ENCODE results near the gene CRTC1. TPM values are rescaled to one million over a fixed set of nuclear protein-coding genes. Genes with fewer than 3 reads are reported as not detected.
A peak's percentile ranks its signal among the peaks of the same experiment; 100 is the strongest.

Gene CRTC1
- total and polyA plus RNA-seq, 9 of the 15 experiments (the other 6 are each of a cell fraction or from before 2014, with no cell fraction given), result 0.25 to 3.8 (median 1.2) TPM; not detected in 2

DNA sequence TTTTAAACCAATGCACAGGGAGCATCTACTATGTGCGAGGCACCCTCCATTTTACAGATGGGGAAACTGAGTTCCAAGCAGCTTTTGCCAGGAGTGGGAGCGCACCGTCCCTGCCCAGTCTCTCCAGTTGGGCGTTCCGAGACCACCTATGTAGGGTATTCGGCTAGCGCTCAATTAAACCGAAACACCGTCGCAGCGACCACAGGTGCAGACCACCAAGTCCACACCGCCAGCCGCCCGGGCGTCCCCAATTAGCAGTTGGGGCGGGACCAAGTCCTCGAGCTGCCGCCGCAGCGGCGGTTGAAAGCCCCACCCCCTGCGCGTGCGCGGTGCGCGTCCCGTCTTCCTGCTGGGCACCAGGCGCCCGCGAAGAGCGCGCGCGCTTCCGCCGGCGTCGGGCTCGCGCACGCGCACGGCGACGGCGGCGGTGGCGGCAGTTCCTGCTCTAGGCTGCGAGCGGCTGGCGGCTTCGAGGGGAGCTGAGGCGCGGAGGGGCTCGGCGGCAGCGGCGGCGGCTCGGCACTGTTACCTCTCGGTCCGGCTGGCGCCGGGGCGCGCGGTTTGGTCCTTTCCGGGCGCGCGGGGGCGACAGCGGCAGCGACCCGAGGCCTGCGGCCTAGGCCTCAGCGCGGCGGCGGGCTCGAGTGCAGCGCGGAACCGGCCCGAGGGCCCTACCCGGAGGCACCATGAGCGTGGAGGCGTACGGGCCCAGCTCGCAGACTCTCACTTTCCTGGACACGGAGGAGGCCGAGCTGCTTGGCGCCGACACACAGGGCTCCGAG lies 148.2 kb downstream of the CRTC1 start, which contains the start of gene UPF1 (continued):
- TF ChIP-seq SIN3A (IDR thresholded peaks at IDR 0.05; ENCODE audit: borderline replicate concordance in 2 of 2, control insufficient read depth in 1 of 2, low read depth in 2 of 2, low read length in 2 of 2), result peak in 1 of 2 experiments; percentile 62; a peak in 1 of 4 replicates
- TF ChIP-seq MECOM (CRISPR knock-in tag; IDR thresholded peaks at IDR 0.05), result no peak
- 0 out of 2 replicates have a peak, but pooled peaks have one; percentile 22 for TF ChIP-seq CLOCK (CRISPR knock-in tag; IDR thresholded peaks at IDR 0.05; ENCODE audit: borderline replicate concordance)
- no peak for TF ChIP-seq ZNF699 (CRISPR knock-in tag; IDR thresholded peaks at IDR 0.05; ENCODE audit: insufficient replicate concordance)
- no peak for TF ChIP-seq ZBTB8A (IDR thresholded peaks at IDR 0.05; ENCODE audit: partially characterized antibody)
- TF ChIP-seq GABPB1 (CRISPR knock-in tag; IDR thresholded peaks at IDR 0.05), result no peak
- 0 out of 2 replicates have a peak, but pooled peaks have one; percentile 5 for TF ChIP-seq EP300 (IDR thresholded peaks at IDR 0.05; ENCODE audit: low read length)
- TF ChIP-seq, protein P1, sequence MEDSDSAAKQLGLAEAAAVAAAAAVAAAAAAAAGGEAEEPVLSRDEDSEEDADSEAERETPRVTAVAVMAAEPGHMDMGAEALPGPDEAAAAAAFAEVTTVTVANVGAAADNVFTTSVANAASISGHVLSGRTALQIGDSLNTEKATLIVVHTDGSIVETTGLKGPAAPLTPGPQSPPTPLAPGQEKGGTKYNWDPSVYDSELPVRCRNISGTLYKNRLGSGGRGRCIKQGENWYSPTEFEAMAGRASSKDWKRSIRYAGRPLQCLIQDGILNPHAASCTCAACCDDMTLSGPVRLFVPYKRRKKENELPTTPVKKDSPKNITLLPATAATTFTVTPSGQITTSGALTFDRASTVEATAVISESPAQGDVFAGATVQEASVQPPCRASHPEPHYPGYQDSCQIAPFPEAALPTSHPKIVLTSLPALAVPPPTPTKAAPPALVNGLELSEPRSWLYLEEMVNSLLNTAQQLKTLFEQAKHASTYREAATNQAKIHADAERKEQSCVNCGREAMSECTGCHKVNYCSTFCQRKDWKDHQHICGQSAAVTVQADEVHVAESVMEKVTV (CRISPR knock-in tag; IDR thresholded peaks at IDR 0.05), result no peak
- TF ChIP-seq ZBTB1 (CRISPR knock-in tag; IDR thresholded peaks at IDR 0.05; ENCODE audit: borderline replicate concordance, low read depth), result peak; percentile 65; the same call in 1 of the 2 replicates
- no peak for TF ChIP-seq ELF4 (CRISPR knock-in tag; IDR thresholded peaks at IDR 0.05)
- TF ChIP-seq, protein P2, sequence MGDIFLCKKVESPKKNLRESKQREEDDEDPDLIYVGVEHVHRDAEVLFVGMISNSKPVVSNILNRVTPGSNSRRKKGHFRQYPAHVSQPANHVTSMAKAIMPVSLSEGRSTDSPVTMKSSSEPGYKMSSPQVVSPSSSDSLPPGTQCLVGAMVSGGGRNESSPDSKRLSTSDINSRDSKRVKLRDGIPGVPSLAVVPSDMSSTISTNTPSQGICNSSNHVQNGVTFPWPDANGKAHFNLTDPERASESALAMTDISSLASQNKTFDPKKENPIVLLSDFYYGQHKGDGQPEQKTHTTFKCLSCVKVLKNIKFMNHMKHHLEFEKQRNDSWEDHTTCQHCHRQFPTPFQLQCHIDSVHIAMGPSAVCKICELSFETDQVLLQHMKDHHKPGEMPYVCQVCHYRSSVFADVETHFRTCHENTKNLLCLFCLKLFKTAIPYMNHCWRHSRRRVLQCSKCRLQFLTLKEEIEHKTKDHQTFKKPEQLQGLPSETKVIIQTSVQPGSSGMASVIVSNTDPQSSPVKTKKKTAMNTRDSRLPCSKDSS (IDR thresholded peaks at IDR 0.05; ENCODE audit: low read depth, partially characterized antibody), result no peak
- peak; percentile 57 for TF ChIP-seq CCNT2 (IDR thresholded peaks at IDR 0.05; ENCODE audit: borderline replicate concordance, extremely low read depth, insufficient read length, low read depth, low read length)
- no peak for TF ChIP-seq BCL6 (CRISPR knock-in tag; IDR thresholded peaks at IDR 0.05)
- TF ChIP-seq BRF2 (IDR thresholded peaks at IDR 0.05; ENCODE audit: borderline replicate concordance, insufficient read depth, insufficient read length), result no peak
- TF ChIP-seq HNRNPLL (IDR thresholded peaks at IDR 0.05; ENCODE audit: low read depth, low read length, poor library complexity, severe bottlenecking), result peak; percentile 51
- TF ChIP-seq CREB1 (IDR thresholded peaks at IDR 0.05), result peak; percentile 51; the same call in 1 of the 2 replicates
- TF ChIP-seq CREB1 (CRISPR knock-in tag; IDR thresholded peaks at IDR 0.05), result no peak
- TF ChIP-seq CTBP1 (IDR thresholded peaks at IDR 0.05; ENCODE audit: borderline replicate concordance), result peak; percentile 95; the same call in 1 of the 2 replicates
- no peak for TF ChIP-seq ZNF347 (CRISPR knock-in tag; IDR thresholded peaks at IDR 0.05; ENCODE audit: low read depth)
- peak; percentile 78 for TF ChIP-seq TBP (optimal IDR thresholded peaks at IDR 0.05; ENCODE audit: low read depth, low read length)

Measured in K562 (cell line).